Measurements from ENCODE around the gene LPCAT3. TPM values are rescaled to one million over a fixed set of nuclear protein-coding genes. Genes with fewer than 3 reads are reported as not detected.
"Not testable (repeated sequence)": the region's sequence is repeated elsewhere in the genome, so short reads cannot be mapped to it uniquely, and the experiment has no call there.

The LPCAT3 gene
- total RNA-seq, 1 donor from 2014 or later, result 44.6 TPM

- Mint-ChIP-seq H3K4me1 (peaks cover 9% of the 10 kb centered on the region), H3K27ac (no peak overlapping the region), H3K4me3 (no peak overlapping the region), H3K9me3 (no peaks in the 10 kb centered on the region), H3K27me3 (ENCODE audit: low read depth) (no peaks in the 10 kb centered on the region), H3K36me3 (peaks cover 7% of the 10 kb centered on the region)
- DNase-seq (ENCODE audit: low spot score in 2 of 2, unreplicated experiment in 2 of 2), result no peak
- TF ChIP-seq, protein P1, sequence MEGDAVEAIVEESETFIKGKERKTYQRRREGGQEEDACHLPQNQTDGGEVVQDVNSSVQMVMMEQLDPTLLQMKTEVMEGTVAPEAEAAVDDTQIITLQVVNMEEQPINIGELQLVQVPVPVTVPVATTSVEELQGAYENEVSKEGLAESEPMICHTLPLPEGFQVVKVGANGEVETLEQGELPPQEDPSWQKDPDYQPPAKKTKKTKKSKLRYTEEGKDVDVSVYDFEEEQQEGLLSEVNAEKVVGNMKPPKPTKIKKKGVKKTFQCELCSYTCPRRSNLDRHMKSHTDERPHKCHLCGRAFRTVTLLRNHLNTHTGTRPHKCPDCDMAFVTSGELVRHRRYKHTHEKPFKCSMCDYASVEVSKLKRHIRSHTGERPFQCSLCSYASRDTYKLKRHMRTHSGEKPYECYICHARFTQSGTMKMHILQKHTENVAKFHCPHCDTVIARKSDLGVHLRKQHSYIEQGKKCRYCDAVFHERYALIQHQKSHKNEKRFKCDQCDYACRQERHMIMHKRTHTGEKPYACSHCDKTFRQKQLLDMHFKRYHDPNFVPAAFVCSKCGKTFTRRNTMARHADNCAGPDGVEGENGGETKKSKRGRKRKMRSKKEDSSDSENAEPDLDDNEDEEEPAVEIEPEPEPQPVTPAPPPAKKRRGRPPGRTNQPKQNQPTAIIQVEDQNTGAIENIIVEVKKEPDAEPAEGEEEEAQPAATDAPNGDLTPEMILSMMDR (IDR thresholded peaks at IDR 0.05; ENCODE audit: unreplicated experiment), result no peak
These were observed 6.2 kb downstream of the LPCAT3 start for GRCh38 chr12:7012024-7012607.

DNA sequence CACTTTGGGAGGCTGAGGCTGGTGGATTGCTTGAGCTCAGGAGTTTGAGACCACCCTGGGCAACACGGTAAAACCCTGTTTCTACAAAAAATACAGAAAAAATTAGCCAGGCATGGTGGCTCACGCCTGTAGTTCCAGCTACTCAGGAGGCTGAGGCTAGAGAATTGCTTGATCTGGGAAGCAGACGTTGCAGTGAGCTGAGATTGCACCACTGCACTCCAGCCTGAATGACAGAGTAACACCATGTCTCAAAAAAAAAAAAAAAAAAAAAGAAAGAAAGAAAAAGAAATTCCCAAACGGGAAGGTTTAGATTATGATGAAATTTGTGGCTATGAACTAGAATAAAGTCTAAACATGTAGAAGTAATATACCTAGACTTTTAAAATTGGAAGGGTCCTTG lies 6.9 kb downstream of the LPCAT3 start:
- H3K36me3 Mint-ChIP-seq; H3K9me3 Mint-ChIP-seq; H3K4me3 Mint-ChIP-seq; H3K27me3 Mint-ChIP-seq (ENCODE audit: low read depth); H3K27ac Mint-ChIP-seq; DNase-seq (ENCODE audit: low spot score in 2 of 2, unreplicated experiment in 2 of 2); H3K4me1 Mint-ChIP-seq: not testable (repeated sequence)

GRCh38 chr12:7009512-7009911 lies 8.8 kb downstream of the LPCAT3 start:
- H3K4me1 Mint-ChIP-seq, result no peaks in the 10 kb centered on the region
- no peak overlapping the region for H3K4me3 Mint-ChIP-seq
- no peak overlapping the region for H3K27ac Mint-ChIP-seq
- peaks cover 7% of the 10 kb centered on the region for H3K36me3 Mint-ChIP-seq
- H3K27me3 Mint-ChIP-seq (ENCODE audit: low read depth), result no peaks in the 10 kb centered on the region
- no peaks in the 10 kb centered on the region for H3K9me3 Mint-ChIP-seq
- DNase-seq (ENCODE audit: low spot score in 2 of 2, unreplicated experiment in 2 of 2), result no peak
- TF ChIP-seq, protein P1 (IDR thresholded peaks at IDR 0.05; ENCODE audit: unreplicated experiment), result no peak

DNA sequence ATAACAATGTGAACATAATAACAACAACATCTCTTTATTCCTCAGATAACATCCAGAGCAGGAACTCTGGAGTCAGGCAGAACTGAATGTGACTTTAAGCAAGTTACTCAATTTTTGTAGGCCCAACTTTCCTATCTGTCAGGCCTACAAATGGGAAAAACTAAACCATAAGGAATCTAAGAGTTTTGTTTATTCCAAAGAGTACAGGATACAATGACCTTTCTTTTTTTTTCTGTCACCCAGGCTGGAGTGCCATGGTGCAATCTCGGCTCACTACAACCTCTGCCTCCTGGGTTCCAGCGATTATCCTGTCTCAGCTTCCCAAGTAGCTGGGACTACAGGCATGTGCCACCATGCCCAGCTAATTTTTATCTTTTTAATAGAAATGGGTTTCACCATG lies 9.4 kb downstream of the LPCAT3 start:
- H3K27me3 Mint-ChIP-seq (ENCODE audit: low read depth), result no peaks in the 10 kb centered on the region
- peaks cover 10% of the 10 kb centered on the region for H3K36me3 Mint-ChIP-seq
- no peak overlapping the region for H3K27ac Mint-ChIP-seq
- H3K4me1 Mint-ChIP-seq, result no peaks in the 10 kb centered on the region
- no peak overlapping the region for H3K4me3 Mint-ChIP-seq
- no peaks in the 10 kb centered on the region for H3K9me3 Mint-ChIP-seq
- TF ChIP-seq, protein P1 (IDR thresholded peaks at IDR 0.05; ENCODE audit: unreplicated experiment), result no peak
- no peak for DNase-seq (ENCODE audit: low spot score in 2 of 2, unreplicated experiment in 2 of 2)

GRCh38 chr12:7006639-7007038 lies 11.6 kb downstream of the LPCAT3 start:
- Mint-ChIP-seq H3K27me3 (ENCODE audit: low read depth) (no peaks in the 10 kb centered on the region), H3K27ac (no peak overlapping the region), H3K4me3 (no peak overlapping the region), H3K4me1 (no peaks in the 10 kb centered on the region), H3K36me3 (peaks cover 10% of the 10 kb centered on the region), H3K9me3 (no peaks in the 10 kb centered on the region)
- TF ChIP-seq, protein P1 (IDR thresholded peaks at IDR 0.05; ENCODE audit: unreplicated experiment), result no peak
- no peak for DNase-seq (ENCODE audit: low spot score in 2 of 2, unreplicated experiment in 2 of 2)

- H3K4me1 Mint-ChIP-seq, result no peaks in the 10 kb centered on the region
- peaks cover 10% of the 10 kb centered on the region for H3K36me3 Mint-ChIP-seq
- H3K4me3 Mint-ChIP-seq, result no peak overlapping the region
- H3K27ac Mint-ChIP-seq, result no peak overlapping the region
- no peak for DNase-seq (ENCODE audit: low spot score in 2 of 2, unreplicated experiment in 2 of 2)
- TF ChIP-seq, protein P1 (IDR thresholded peaks at IDR 0.05; ENCODE audit: unreplicated experiment), result no peak
- H3K27me3 Mint-ChIP-seq (ENCODE audit: low read depth), result no peaks in the 10 kb centered on the region
- H3K9me3 Mint-ChIP-seq, result no peaks in the 10 kb centered on the region
These were observed 13.0 kb downstream of the LPCAT3 start for GRCh38 chr12:7005311-7005710.
